Caco-2 (cell line): Measurements from ENCODE around the gene HOXC12. TPM values are rescaled to one million over a fixed set of nuclear protein-coding genes. Genes with fewer than 3 reads are reported as not detected.

Experiments
- BruUV-seq: library from RNA; stranded (reverse); fragments of 400-500 nt; replicated peaks from 2 replicates; lab custom pipeline; 2021; lab: Mats Ljungman, UMichigan
- CTCF ChIA-PET: fragments of 300-600 bp; sonication (Branson Sonifier 250); formaldehyde crosslinking; loops from one replicate; lab custom pipeline; 2022; ENCODE audit warnings: antibody characterized with exemption; lab: Charles Lee
- POLR2A ChIA-PET: fragments of 300-600 bp; sonication (Branson Sonifier 250); formaldehyde crosslinking; loops from one replicate; lab custom pipeline; 2022; ENCODE audit warnings: antibody characterized with exemption; lab: Charles Lee
- DNase-seq, 2 experiments: peaks; one replicate each; pipeline versions ENCODE4 v3.0.0 to v3.0.0-alpha.2; 2020 to 2022
- H3K27me3 ChIP-seq: replicated peaks from 2 replicates; pipeline ENCODE4 v1.6.0; 2011; ENCODE audit warnings: low read length; ENCODE audit not compliant: control insufficient read depth, insufficient read depth
- H3K36me3 ChIP-seq: 2 replicates; pipeline ENCODE4 v1.5.1; 2011; ENCODE audit warnings: low read length; ENCODE audit not compliant: control insufficient read depth, insufficient read depth
- H3K4me1 ChIP-seq: fragments of 250-450 bp; sonication (Bioruptor Pico); 2 replicates; pipeline ENCODE4 v1.5.1; 2020; ENCODE audit warnings: mild to moderate bottlenecking
- H3K4me3 ChIP-seq: 2 replicates; pipeline ENCODE4 v1.5.1; 2011; ENCODE audit warnings: low read depth, mild to moderate bottlenecking, control low read depth, low read length
- H3K9me3 ChIP-seq: fragments of 250-450 bp; sonication (Bioruptor Pico); 2 replicates; pipeline ENCODE4 v1.5.1; 2020; ENCODE audit warnings: mild to moderate bottlenecking, moderate library complexity
- H3K27ac Mint-ChIP-seq: one replicate; pipeline ENCODE4 v1.8.0; 2022; ENCODE audit warnings: mixed read lengths; ENCODE audit not compliant: unreplicated experiment
- H3K27me3 Mint-ChIP-seq: one replicate; pipeline ENCODE4 v1.8.0; 2022; ENCODE audit warnings: mixed read lengths; ENCODE audit not compliant: insufficient read depth, unreplicated experiment
- H3K36me3 Mint-ChIP-seq: one replicate; pipeline ENCODE4 v1.8.0; 2022; ENCODE audit warnings: mild to moderate bottlenecking, mixed read lengths; ENCODE audit not compliant: insufficient read depth, unreplicated experiment
- H3K4me1 Mint-ChIP-seq: one replicate; pipeline ENCODE4 v1.8.0; 2022; ENCODE audit warnings: low read depth, mixed read lengths; ENCODE audit not compliant: unreplicated experiment
- H3K4me3 Mint-ChIP-seq: one replicate; pipeline ENCODE4 v1.8.0; 2022; ENCODE audit warnings: mild to moderate bottlenecking, moderate library complexity, mixed read lengths; ENCODE audit not compliant: unreplicated experiment
- H3K9me3 Mint-ChIP-seq: one replicate; pipeline ENCODE4 v1.8.0; 2022; ENCODE audit warnings: mixed read lengths; ENCODE audit not compliant: unreplicated experiment
- CTCF ChIP-seq, 2 experiments: fragments of 200-600 bp in 1 of 2; IDR thresholded peaks; 1 replicate in 1 of 2; 2 replicates in 1 of 2; pipeline versions ENCODE4 v1.5.1 to v1.8.0; 2011 to 2022; ENCODE audit warnings: antibody characterized with exemption in 1 of 2, control low read depth in 1 of 2, inconsistent platforms in 1 of 2, low read depth in 1 of 2, low read length in 1 of 2, mild to moderate bottlenecking in 1 of 2, moderate library complexity in 1 of 2; ENCODE audit not compliant: insufficient read depth in 1 of 2, severe bottlenecking in 1 of 2, unreplicated experiment in 1 of 2
- intact Hi-C: fragments of 100-400 bp; cut with micrococcal nuclease; formaldehyde crosslinking; loops from one replicate; pipeline ENCODE4 v1.10.0; 2022; ENCODE audit not compliant: unreplicated experiment
- total RNA-seq: library from RNA; stranded (reverse); gene quantifications from 2 replicates; pipeline ENCODE4 v1.2.3, GENCODE V29; 2022

The HOXC12 gene
- total RNA-seq, 1 experiment from 2014 or later = 10.3 TPM

GRCh38 chr12:53955036-53955775, 503 bp downstream of the HOXC12 start:
- Mint-ChIP-seq H3K4me1 (peaks cover 14% of the 10 kb centered on the region), H3K27ac (peak overlapping the region; percentile 76), H3K27me3 (no peaks in the 10 kb centered on the region), H3K36me3 (peaks cover 9% of the 10 kb centered on the region), H3K4me3 (peak overlapping the region; percentile 71), H3K9me3 (no peaks in the 10 kb centered on the region)
- Histone ChIP-seq H3K4me1 (peaks cover 28% of the 10 kb centered on the region), H3K36me3 (no peaks in the 10 kb centered on the region), H3K27me3 (no peaks in the 10 kb centered on the region), H3K4me3 (peak overlapping the region; percentile 94), H3K9me3 (no peaks in the 10 kb centered on the region)
- BruUV-seq = TSS peak; percentile 47
- intact Hi-C loops = loop anchor here (2.0 kb wide), 1 partner anchor 24 kb away; no protein-coding TSS in a partner anchor
- DNase-seq = peak in 1 of 2 experiments; percentile 55
- POLR2A ChIA-PET = interaction anchor here (0.6 to 1.8 kb wide), 3 partner anchors 14 to 17 kb away, joined by 3 to 5 read pairs (median 3); no protein-coding TSS in a partner anchor
- CTCF ChIA-PET = interaction anchor here (0.6 to 1.2 kb wide), 3 partner anchors 17 to 1009 kb away, joined by 3 to 16 read pairs (median 5); partner anchors contain the start of gene HOXC13
- TF ChIP-seq CTCF (IDR thresholded peaks at IDR 0.05; ENCODE audit: insufficient read depth in 1 of 2, low read depth in 1 of 2, low read length in 1 of 2, severe bottlenecking in 1 of 2, unreplicated experiment in 1 of 2) = no peak

GRCh38 chr12:53955776-53956250, 1.1 kb downstream of the HOXC12 start:
- Histone ChIP-seq H3K4me1 (peaks cover 24% of the 10 kb centered on the region), H3K9me3 (no peaks in the 10 kb centered on the region), H3K36me3 (no peaks in the 10 kb centered on the region), H3K4me3 (peak overlapping the region; percentile 94), H3K27me3 (no peaks in the 10 kb centered on the region)
- Mint-ChIP-seq H3K9me3 (no peaks in the 10 kb centered on the region), H3K36me3 (peaks cover 9% of the 10 kb centered on the region), H3K4me3 (peak overlapping the region; percentile 71), H3K4me1 (peaks cover 14% of the 10 kb centered on the region), H3K27me3 (no peaks in the 10 kb centered on the region), H3K27ac (no peak overlapping the region)
- no peak for TF ChIP-seq CTCF (IDR thresholded peaks at IDR 0.05; ENCODE audit: insufficient read depth in 1 of 2, low read depth in 1 of 2, low read length in 1 of 2, severe bottlenecking in 1 of 2, unreplicated experiment in 1 of 2)
- CTCF ChIA-PET = interaction anchor here (1.2 kb wide), 1 partner anchor 17 kb away, joined by 16 read pairs; the partner anchor contains the start of gene HOXC13
- intact Hi-C loops = loop anchor here (2.0 kb wide), 1 partner anchor 23 kb away; no protein-coding TSS in a partner anchor
- POLR2A ChIA-PET = no interaction called here
- DNase-seq = no peak
- BruUV-seq = no TSS peak

- H3K27me3 Mint-ChIP-seq = no peaks in the 10 kb centered on the region
- no peak for TF ChIP-seq CTCF (IDR thresholded peaks at IDR 0.05; ENCODE audit: insufficient read depth in 1 of 2, low read depth in 1 of 2, low read length in 1 of 2, severe bottlenecking in 1 of 2, unreplicated experiment in 1 of 2)
- H3K4me3 Mint-ChIP-seq = peak overlapping the region; percentile 71
- H3K36me3 Mint-ChIP-seq = peaks cover 9% of the 10 kb centered on the region
- no peaks in the 10 kb centered on the region for H3K36me3 ChIP-seq
- H3K4me1 Mint-ChIP-seq = peaks cover 14% of the 10 kb centered on the region
- intact Hi-C loops = no loop called here
- H3K4me1 ChIP-seq = peaks cover 24% of the 10 kb centered on the region
- H3K27me3 ChIP-seq = no peaks in the 10 kb centered on the region
- H3K27ac Mint-ChIP-seq = no peak overlapping the region
- DNase-seq = no peak
- ChIA-PET POLR2A (no interaction called here), CTCF (no interaction called here)
- H3K9me3 Mint-ChIP-seq = no peaks in the 10 kb centered on the region
- H3K9me3 ChIP-seq = no peaks in the 10 kb centered on the region
- BruUV-seq = no TSS peak
- H3K4me3 ChIP-seq = no peak overlapping the region
Measured at GRCh38 chr12:53956251-53956887, 1.7 kb downstream of the HOXC12 start.
